H1 (cell line): ENCODE data around the gene TGM2. TPM values are rescaled to one million over a fixed set of nuclear protein-coding genes. Genes with fewer than 3 reads are reported as not detected.

Experiments
- ASH2L ChIP-seq: fragments of 200-600, 300-600 bp; sonication (generic); IDR thresholded peaks from one replicate; pipeline ENCODE4 v1.7.1; 2017; ENCODE audit warnings: low read length
- CHD1 ChIP-seq: IDR thresholded peaks from 2 replicates; pipeline ENCODE4 v1.6.1; 2012; ENCODE audit warnings: low read depth, low read length, improper control_type of control experiment
- CHD7 ChIP-seq: fragments of 300-600 bp; sonication (generic); IDR thresholded peaks from 2 replicates; pipeline ENCODE4 v1.7.1; 2012; ENCODE audit warnings: low read length, moderate library complexity, mild to moderate bottlenecking, inconsistent platforms; ENCODE audit not compliant: insufficient replicate concordance
- CTBP2 ChIP-seq: IDR thresholded peaks from 2 replicates; pipeline ENCODE4 v1.7.0; 2011; ENCODE audit warnings: borderline replicate concordance, mild to moderate bottlenecking, moderate library complexity, mixed read lengths, low read length; ENCODE audit not compliant: insufficient read depth, insufficient read length
- FOSL1 ChIP-seq: IDR thresholded peaks from 2 replicates; pipeline ENCODE4 v1.6.1; 2011; ENCODE audit warnings: mild to moderate bottlenecking, low read depth, low read length, moderate library complexity; ENCODE audit not compliant: insufficient read depth
- JUN ChIP-seq: IDR thresholded peaks from 2 replicates; pipeline ENCODE4 v1.6.1; 2011; ENCODE audit warnings: low read depth, mild to moderate bottlenecking, improper control_type of control experiment, low read length
- KDM5A ChIP-seq: fragments of 200-600 bp; IDR thresholded peaks from 2 replicates; pipeline ENCODE4 v1.7.1; 2012; ENCODE audit warnings: mild to moderate bottlenecking, low read length, inconsistent platforms, mixed read lengths
- NANOG ChIP-seq: IDR thresholded peaks from 2 replicates; pipeline ENCODE4 v1.6.1; 2011; ENCODE audit warnings: low read length, low read depth, mild to moderate bottlenecking, inconsistent platforms; ENCODE audit not compliant: insufficient read depth, poor library complexity, severe bottlenecking
- POLR2AphosphoS5 ChIP-seq: IDR thresholded peaks from 2 replicates; pipeline ENCODE4 v1.6.1; 2011; ENCODE audit warnings: low read depth, low read length
- SRF ChIP-seq: IDR thresholded peaks from 2 replicates; pipeline ENCODE4 v1.6.1; 2011; ENCODE audit warnings: mild to moderate bottlenecking, low read depth, low read length, moderate library complexity
- SUZ12 ChIP-seq: fragments of 200-600 bp; sonication (generic); IDR thresholded peaks from 2 replicates; pipeline ENCODE4 v1.6.1; 2012; ENCODE audit warnings: mild to moderate bottlenecking, inconsistent platforms, low read length, moderate library complexity, mixed read lengths
- polyA plus RNA-seq, 7 experiments: library from polyadenylated mRNA; depleted of rRNA in 3 of 7; stranded (reverse) in 5 of 7; unstranded in 2 of 7; fragments of >200 nt in 5 of 7; fragments of 200-250 nt in 2 of 7; gene quantifications; 1 replicate in 5 of 7; 2 replicates in 1 of 7; 4 replicates in 1 of 7; pipeline versions ENCODE4 v1.2.1 to v1.2.3, GENCODE V29; 2011 to 2013; ENCODE audit warnings: missing spikeins in 2 of 7, mixed read lengths in 2 of 7
- total RNA-seq: library from RNA; stranded (reverse); fragmentation: NEBNext Ultra II Directional; extraction: Animal tissue kit (Norgen Biotek cat#: 25700); gene quantifications from 2 replicates; pipeline ENCODE4 v1.2.1, GENCODE V29; 2021

Gene TGM2
- total and polyA plus RNA-seq, 2 of the 8 experiments (the other 6 are each of a cell fraction or from before 2014, with no cell fraction given) = 0.86 to 1.0 TPM

- no peak for TF ChIP-seq CHD7
- no peak for TF ChIP-seq JUN
- TF ChIP-seq CTBP2 = no peak
- no peak for TF ChIP-seq KDM5A
- no peak for TF ChIP-seq FOSL1
- no peak for TF ChIP-seq NANOG
- no peak for TF ChIP-seq ASH2L
- no peak for TF ChIP-seq SUZ12
- TF ChIP-seq SRF = no peak
- TF ChIP-seq CHD1 = no peak
- no peak for TF ChIP-seq POLR2AphosphoS5
These were observed 35.0 kb downstream of the TGM2 start (continued) for GRCh38 chr20:38129893-38130609.
